A549 (cell line): ENCODE data around the gene POLR2F.

Experiments used
- BCL3 ChIP-seq: fragments of >200 bp; sonication (Bioruptor Twin); formaldehyde crosslinking; IDR thresholded peaks from 3 replicates; pipeline ENCODE4 v1.6.1; 2016
- BHLHE40 ChIP-seq: IDR thresholded peaks from 2 replicates; pipeline ENCODE4 v1.6.1; 2012; ENCODE audit warnings: low read depth, low read length, inconsistent platforms
- CTCF ChIP-seq: fragments of >200 bp; sonication (Bioruptor Twin); formaldehyde crosslinking; IDR thresholded peaks from 3 replicates; pipeline ENCODE4 v1.5.1; 2016
- EP300 ChIP-seq, 2 experiments: fragments of >200 bp; sonication (Bioruptor Twin); formaldehyde crosslinking; IDR thresholded peaks; 2 replicates in 1 of 2; 3 replicates in 1 of 2; pipeline ENCODE4 v1.6.1; 2016 to 2017
- JUN ChIP-seq, 2 experiments: fragments of >200 bp; sonication (Bioruptor Twin); formaldehyde crosslinking; IDR thresholded peaks; 2 replicates in 1 of 2; 3 replicates in 1 of 2; pipeline ENCODE4 v1.6.1; 2016 to 2017
- KDM5A ChIP-seq: fragments of 200-600 bp; sonication (generic); IDR thresholded peaks from 2 replicates; pipeline ENCODE4 v1.6.1; 2016; ENCODE audit warnings: antibody characterized with exemption, mild to moderate bottlenecking
- MAX ChIP-seq: IDR thresholded peaks from 2 replicates; pipeline ENCODE4 v1.6.1; 2012
- RAD21 ChIP-seq, 2 experiments: fragments of >200 bp in 1 of 2; sonication (Bioruptor Twin) in 1 of 2; formaldehyde crosslinking in 1 of 2; IDR thresholded peaks in 1 of 2; conservative IDR thresholded peaks in 1 of 2; 2 replicates in 1 of 2; 3 replicates in 1 of 2; pipeline ENCODE4 v1.6.1; 2012 to 2018; ENCODE audit warnings: inconsistent platforms in 1 of 2
- SMC3 ChIP-seq: fragments of >200 bp; sonication (Bioruptor Twin); formaldehyde crosslinking; IDR thresholded peaks from 3 replicates; pipeline ENCODE4 v1.6.1; 2018; ENCODE audit warnings: inconsistent platforms
- SREBF2 ChIP-seq: fragments of 450-650 bp; IDR thresholded peaks from 2 replicates; pipeline ENCODE4 v1.6.1; 2014; ENCODE audit warnings: mild to moderate bottlenecking, moderate library complexity
- TF ChIP-seq, protein P1 (sequence below): fragments of 150-350 bp; IDR thresholded peaks from 2 replicates; pipeline ENCODE4 v1.6.1; 2014; ENCODE audit warnings: low read depth, mild to moderate bottlenecking, low read length

GRCh38 chr22:37965940-37966664 is 12.6 kb downstream of the POLR2F start:
- no peak for TF ChIP-seq EP300 (IDR thresholded peaks at IDR 0.05)
- no peak for TF ChIP-seq CTCF
- TF ChIP-seq BCL3 = no peak
- TF ChIP-seq KDM5A = no peak
- no peak for TF ChIP-seq RAD21 (conservative IDR thresholded peaks at IDR 0.05 in 1 of 2, IDR thresholded peaks at IDR 0.05 in 1 of 2)
- no peak for TF ChIP-seq JUN (IDR thresholded peaks at IDR 0.05)
- TF ChIP-seq BHLHE40 = no peak
- TF ChIP-seq SREBF2 = no peak
- no peak for TF ChIP-seq MAX
- TF ChIP-seq SMC3 = no peak
- TF ChIP-seq, protein P1, sequence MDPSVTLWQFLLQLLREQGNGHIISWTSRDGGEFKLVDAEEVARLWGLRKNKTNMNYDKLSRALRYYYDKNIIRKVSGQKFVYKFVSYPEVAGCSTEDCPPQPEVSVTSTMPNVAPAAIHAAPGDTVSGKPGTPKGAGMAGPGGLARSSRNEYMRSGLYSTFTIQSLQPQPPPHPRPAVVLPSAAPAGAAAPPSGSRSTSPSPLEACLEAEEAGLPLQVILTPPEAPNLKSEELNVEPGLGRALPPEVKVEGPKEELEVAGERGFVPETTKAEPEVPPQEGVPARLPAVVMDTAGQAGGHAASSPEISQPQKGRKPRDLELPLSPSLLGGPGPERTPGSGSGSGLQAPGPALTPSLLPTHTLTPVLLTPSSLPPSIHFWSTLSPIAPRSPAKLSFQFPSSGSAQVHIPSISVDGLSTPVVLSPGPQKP = no peak
